HL-60/S4 treated with phorbol 12-myristate 13-acetate at 8.2 ng/mL for 4 days and 3 days (cell line): ENCODE results near the gene DROSHA.

Experiments
- in situ Hi-C: fragments of 300-500 bp; cut with MboI; formaldehyde crosslinking; loops from 2 replicates; pipeline ENCODE4 v1.15.0; 2022; ENCODE audit warnings: low sequenced_read_pairs

Gene DROSHA

DNA sequence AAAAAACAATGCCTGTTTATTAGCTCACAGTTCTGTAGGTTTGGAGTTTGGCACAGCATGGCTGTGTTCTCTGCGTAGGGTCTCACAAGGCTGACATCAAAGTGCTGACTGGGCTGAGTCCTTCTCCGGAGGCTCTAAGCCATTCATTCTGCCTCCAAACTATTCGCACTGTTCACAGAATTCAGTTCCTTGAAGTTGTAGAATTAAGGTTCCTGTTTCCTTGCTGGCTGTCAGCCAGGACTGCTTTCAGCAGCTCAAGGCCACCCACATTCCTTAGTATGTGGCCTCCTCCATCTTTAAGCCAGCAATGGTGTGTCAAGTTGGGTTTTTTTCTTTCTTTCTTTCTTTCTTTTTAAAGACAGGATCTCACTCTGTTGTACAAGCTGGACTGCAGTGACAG, 176.6 kb downstream of the DROSHA start:
- in situ Hi-C loops: no loop called here
